SK-N-SH (cell line): ENCODE results near the gene HHIPL1. TPM values are rescaled to one million over a fixed set of nuclear protein-coding genes. Genes with fewer than 3 reads are reported as not detected.

Experiments used
- CTCF ChIA-PET: fragments of 300-600, 350-600 bp; formaldehyde crosslinking; extraction: SDS; loops from one replicate; lab custom pipeline; 2021; lab: Yijun Ruan, JAX
- POLR2A ChIA-PET: fragments of 350-600 bp; sonication (Branson Sonifier 250); formaldehyde crosslinking; extraction: SDS; loops from one replicate; lab custom pipeline; 2020; ENCODE audit warnings: antibody characterized with exemption, inconsistent platforms; lab: Yijun Ruan, JAX
- DNase-seq: peaks from one replicate; pipeline ENCODE4 v3.0.0; 2012
- H2AFZ ChIP-seq: fragments of 200-600 bp; sonication (generic); 2 replicates; pipeline ENCODE4 v1.8.1; 2016; ENCODE audit warnings: antibody characterized with exemption, mild to moderate bottlenecking, low read depth
- H3F3A ChIP-seq: fragments of 200-600 bp; sonication (generic); replicated peaks from 2 replicates; pipeline ENCODE3; 2016; ENCODE audit warnings: antibody characterized with exemption, mild to moderate bottlenecking; ENCODE audit not compliant: insufficient read depth
- H3K27ac ChIP-seq, 2 experiments: fragments of 200-500 bp in 1 of 2; fragments of 200-600 bp in 1 of 2; sonication (Bioruptor generic) in 1 of 2; sonication (generic), shearing (Covaris generic) in 1 of 2; 2 replicates each; pipeline versions ENCODE4 v1.5.1 to v1.6.1; 2014 to 2016; ENCODE audit warnings: low read depth in 2 of 2, inconsistent platforms in 1 of 2, low read length in 1 of 2, mild to moderate bottlenecking in 1 of 2, mixed read lengths in 1 of 2
- H3K27me3 ChIP-seq: fragments of 200-600 bp; sonication (generic), shearing (Covaris generic); 2 replicates; pipeline ENCODE4 v1.6.1; 2016; ENCODE audit warnings: mixed run types; ENCODE audit not compliant: insufficient read depth
- H3K36me3 ChIP-seq, 2 experiments: fragments of 200-500 bp in 1 of 2; fragments of 200-600 bp in 1 of 2; sonication (Bioruptor generic) in 1 of 2; sonication (generic) in 1 of 2; replicated peaks in 1 of 2; 2 replicates each; pipeline versions ENCODE3 to v1.5.1; 2014 to 2016; ENCODE audit warnings: low read length in 1 of 2, mild to moderate bottlenecking in 1 of 2; ENCODE audit not compliant: insufficient read depth in 2 of 2, control insufficient read depth in 1 of 2
- H3K4me1 ChIP-seq, 2 experiments: fragments of 200-500 bp in 1 of 2; fragments of 200-600 bp in 1 of 2; sonication (Bioruptor generic) in 1 of 2; sonication (generic), shearing (Covaris generic) in 1 of 2; 2 replicates each; pipeline versions ENCODE4 v1.5.1 to v1.6.1; 2014 to 2016; ENCODE audit warnings: low read depth in 1 of 2, low read length in 1 of 2, mixed run types in 1 of 2; ENCODE audit not compliant: insufficient read depth in 2 of 2, control insufficient read depth in 1 of 2
- H3K4me2 ChIP-seq: fragments of 200-600 bp; sonication (generic), shearing (Covaris generic); 2 replicates; pipeline ENCODE4 v1.6.1; 2017; ENCODE audit warnings: mixed run types
- H3K4me3 ChIP-seq, 2 experiments: fragments of 200-500 bp in 1 of 2; fragments of 200-600 bp in 1 of 2; sonication (Bioruptor generic) in 1 of 2; sonication (generic), shearing (Covaris generic) in 1 of 2; 2 replicates each; pipeline versions ENCODE4 v1.5.1 to v1.8.1; 2014 to 2016; ENCODE audit warnings: low read depth in 2 of 2, inconsistent platforms in 1 of 2, low read length in 1 of 2, mild to moderate bottlenecking in 1 of 2, mixed read lengths in 1 of 2, moderate library complexity in 1 of 2
- H3K79me2 ChIP-seq: fragments of 200-600 bp; sonication (generic); 2 replicates; pipeline ENCODE4 v1.8.1; 2017; ENCODE audit warnings: mild to moderate bottlenecking; ENCODE audit not compliant: insufficient read depth
- H3K9ac ChIP-seq: fragments of 200-600 bp; sonication (generic); 2 replicates; pipeline ENCODE4 v1.6.1; 2017; ENCODE audit warnings: mixed run types
- H3K9me2 ChIP-seq: fragments of 200-600 bp; sonication (generic); 2 replicates; pipeline ENCODE4 v1.6.1; 2017; ENCODE audit warnings: mixed run types
- H3K9me3 ChIP-seq: fragments of 200-600 bp; sonication (generic); 2 replicates; pipeline ENCODE4 v1.6.1; 2017; ENCODE audit warnings: mixed run types, mild to moderate bottlenecking, moderate library complexity
- H4K20me1 ChIP-seq: fragments of 200-600 bp; sonication (generic); 2 replicates; pipeline ENCODE4 v1.6.1; 2017; ENCODE audit warnings: mild to moderate bottlenecking, mixed run types; ENCODE audit not compliant: insufficient read depth
- CTCF ChIP-seq: fragments of 200-600 bp; sonication (generic); IDR thresholded peaks from 2 replicates; pipeline ENCODE4 v1.6.1; 2017; ENCODE audit warnings: antibody characterized with exemption, mild to moderate bottlenecking, moderate library complexity
- ELF1 ChIP-seq: IDR thresholded peaks from 2 replicates; pipeline ENCODE4 v1.4.0; 2012
- EZH2phosphoT487 ChIP-seq: fragments of 200-600 bp; sonication (generic); IDR thresholded peaks from 2 replicates; pipeline ENCODE4 v1.6.1; 2017; ENCODE audit warnings: low read depth, mixed run types, mild to moderate bottlenecking, antibody characterized with exemption, moderate library complexity, borderline replicate concordance
- FOXJ3 ChIP-seq: sonication (generic); formaldehyde crosslinking; IDR thresholded peaks from 2 replicates; pipeline ENCODE4 v1.5.1; 2020; ENCODE audit warnings: mild to moderate bottlenecking, missing genetic modification reagents
- FOXM1 ChIP-seq: IDR thresholded peaks from 2 replicates; pipeline ENCODE4 v1.4.0; 2012; ENCODE audit warnings: low read depth, mild to moderate bottlenecking
- GABPA ChIP-seq: IDR thresholded peaks from 2 replicates; pipeline ENCODE4 v1.4.0; 2012; ENCODE audit warnings: low read depth, mild to moderate bottlenecking
- MEF2A ChIP-seq: IDR thresholded peaks from 2 replicates; pipeline ENCODE4 v1.4.0; 2012; ENCODE audit warnings: low read depth, borderline replicate concordance
- MXI1 ChIP-seq: IDR thresholded peaks from 2 replicates; pipeline ENCODE4 v1.6.1; 2012; ENCODE audit warnings: mild to moderate bottlenecking, low read depth, low read length, improper control_type of control experiment
- NFIC ChIP-seq: IDR thresholded peaks from 2 replicates; pipeline ENCODE4 v1.4.0; 2012; ENCODE audit warnings: borderline replicate concordance
- PBX3 ChIP-seq: IDR thresholded peaks from 2 replicates; pipeline ENCODE4; 2012
- RAD21 ChIP-seq: IDR thresholded peaks from 2 replicates; pipeline ENCODE4 v1.6.1; 2012; ENCODE audit warnings: mild to moderate bottlenecking, low read length
- RCOR1 ChIP-seq: fragments of 150-350 bp; IDR thresholded peaks from 2 replicates; pipeline ENCODE4 v1.6.1; 2017; ENCODE audit warnings: antibody characterized with exemption, low read length
- REST ChIP-seq: IDR thresholded peaks from 2 replicates; pipeline ENCODE4 v1.6.1; 2012; ENCODE audit warnings: mild to moderate bottlenecking, low read depth, low read length, moderate library complexity
- TAF1 ChIP-seq: IDR thresholded peaks from 2 replicates; pipeline ENCODE4 v1.6.1; 2012; ENCODE audit warnings: low read depth, mild to moderate bottlenecking, low read length, moderate library complexity, borderline replicate concordance
- TEAD4 ChIP-seq: IDR thresholded peaks from 2 replicates; pipeline ENCODE4 v1.4.0; 2012; ENCODE audit warnings: mild to moderate bottlenecking, borderline replicate concordance; ENCODE audit not compliant: insufficient read depth
- USF1 ChIP-seq: IDR thresholded peaks from 2 replicates; pipeline ENCODE4 v1.4.0; 2012; ENCODE audit warnings: low read depth, borderline replicate concordance
- YY1 ChIP-seq: IDR thresholded peaks from 2 replicates; pipeline ENCODE4 v1.4.0; 2012; ENCODE audit warnings: low read depth, mild to moderate bottlenecking
- WGBS: methylation state at CpG from one replicate; pipeline ENCODE4 v1.1.6; 2017; ENCODE audit warnings: low lambda C conversion rate; 5-methylcytosine and 5-hydroxymethylcytosine counted together
- polyA plus RNA-seq, 3 experiments: library from polyadenylated mRNA; depleted of rRNA; stranded (reverse); fragments of >200 nt; gene quantifications; 2 replicates each; pipeline ENCODE4 v1.2.3, GENCODE V29; 2012
- TF ChIP-seq, protein P1 (sequence below): IDR thresholded peaks from 2 replicates; pipeline ENCODE4 v1.4.0; 2012; ENCODE audit warnings: low read depth

The HHIPL1 gene
- polyA plus RNA-seq, 1 of the 3 experiments (the other 2 are of a cell fraction): 0.02 TPM

GRCh38 chr14:99690636-99691035, 45.7 kb downstream of the HHIPL1 start:
- no peaks in the 10 kb centered on the region for H3K79me2 ChIP-seq
- no peak overlapping the region for H2AFZ ChIP-seq
- peaks cover 11% of the 10 kb centered on the region for H3F3A ChIP-seq
- no peaks in the 10 kb centered on the region for H3K9me3 ChIP-seq
- POLR2A ChIA-PET: no interaction called here
- no peak overlapping the region for H3K27ac ChIP-seq
- no peaks in the 10 kb centered on the region for H3K9me2 ChIP-seq
- H3K9ac ChIP-seq: no peak overlapping the region
- no peak for TF ChIP-seq RAD21
- TF ChIP-seq, protein P1, sequence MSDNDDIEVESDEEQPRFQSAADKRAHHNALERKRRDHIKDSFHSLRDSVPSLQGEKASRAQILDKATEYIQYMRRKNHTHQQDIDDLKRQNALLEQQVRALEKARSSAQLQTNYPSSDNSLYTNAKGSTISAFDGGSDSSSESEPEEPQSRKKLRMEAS: no peak
- no peak for TF ChIP-seq USF1
- no peak for TF ChIP-seq REST
- no peak for TF ChIP-seq FOXJ3 (CRISPR knock-in tag)
- TF ChIP-seq NFIC: no peak
- TF ChIP-seq PBX3: no peak
- no peak for TF ChIP-seq MXI1
- no peak for TF ChIP-seq CTCF
- TF ChIP-seq RCOR1: no peak
- TF ChIP-seq YY1: no peak
- no peak for TF ChIP-seq GABPA
- TF ChIP-seq FOXM1: no peak
- no peak for TF ChIP-seq EZH2phosphoT487
- TF ChIP-seq MEF2A: no peak
- TF ChIP-seq TAF1: no peak
- TF ChIP-seq TEAD4: no peak
- TF ChIP-seq ELF1: no peak
- TF ChIP-seq, all 33 proteins: peak for 0
- Histone ChIP-seq H3K36me3 (no peaks in the 10 kb centered on the region), H3K4me2 (no peak overlapping the region), H3K4me3 (no peak overlapping the region), H3K27me3 (peaks cover 9% of the 10 kb centered on the region; the same call in 1 of the 2 replicates), H4K20me1 (no peaks in the 10 kb centered on the region), H3K4me1 (no peaks in the 10 kb centered on the region)
- 36% methylated on average over 5 of the region's 5 CpGs for WGBS
- no peak for DNase-seq
- CTCF ChIA-PET: interaction anchor here (0.8 to 4.2 kb wide), 6 partner anchors 9 to 208 kb away, joined by 3 to 24 read pairs (median 4); no protein-coding TSS in a partner anchor
